Esophagus muscularis mucosa (tissue), 4 donors: ENCODE data around the gene RHBDF2. TPM values are rescaled to one million over a fixed set of nuclear protein-coding genes. Genes with fewer than 3 reads are reported as not detected.

Source experiments
- DNase-seq: peaks from one replicate; pipeline ENCODE4 v3.0.0-alpha.2; 2017; ENCODE audit errors: extremely low spot score
- H3K27ac ChIP-seq, 4 donors: fragments of 200-600 bp; sonication (generic); replicated peaks in 1 of 4; 1 replicate in 3 of 4; 2 replicates in 1 of 4; pipeline ENCODE4 v1.5.1; 2016 to 2019; ENCODE audit warnings: mild to moderate bottlenecking in 1 of 4
- H3K27me3 ChIP-seq, 4 donors: fragments of 200-600 bp; sonication (generic); one replicate each; pipeline versions ENCODE4 v1.5.1 to v1.6.0; 2016 to 2019
- H3K36me3 ChIP-seq, 4 donors: fragments of 200-600 bp; sonication (generic); one replicate each; pipeline ENCODE4 v1.5.1; 2016 to 2019
- H3K4me1 ChIP-seq, 4 donors: fragments of 200-600 bp; sonication (generic); one replicate each; pipeline ENCODE4 v1.5.1; 2016 to 2019
- H3K4me3 ChIP-seq, 4 donors: fragments of 200-600 bp; sonication (generic); 1 replicate in 2 of 4; 2 replicates in 2 of 4; pipeline ENCODE4 v1.5.1; 2016 to 2019; ENCODE audit warnings: mild to moderate bottlenecking in 4 of 4, moderate library complexity in 1 of 4
- H3K9me3 ChIP-seq, 4 donors: fragments of 200-600 bp; sonication (generic); 1 replicate in 3 of 4; 2 replicates in 1 of 4; pipeline ENCODE4 v1.5.1; 2016 to 2019
- EP300 ChIP-seq: sonication (generic); formaldehyde crosslinking; IDR thresholded peaks from one replicate; pipeline ENCODE4 v1.6.1; 2017; ENCODE audit warnings: antibody characterized with exemption
- POLR2A ChIP-seq: fragments of 450-650 bp; IDR thresholded peaks from one replicate; pipeline ENCODE4 v1.6.1; 2017; ENCODE audit warnings: antibody characterized with exemption, moderate library complexity, mild to moderate bottlenecking, low read depth
- POLR2AphosphoS5 ChIP-seq, 2 donors: sonication (generic); formaldehyde crosslinking; IDR thresholded peaks; one replicate each; pipeline ENCODE4 v1.6.1; 2017; ENCODE audit warnings: antibody characterized with exemption in 2 of 2
- WGBS: methylation state at CpG from one replicate; pipeline ENCODE4 v1.1.5; 2018; 5-methylcytosine and 5-hydroxymethylcytosine counted together
- intact Hi-C: fragments of 100-400 bp; cut with DNase I; formaldehyde crosslinking; loops from one replicate; pipeline ENCODE4 v1.15.1; 2023
- total RNA-seq, 4 donors: library from RNA; depleted of rRNA; stranded (reverse); fragments of >200 nt; gene quantifications; one replicate each; pipeline versions ENCODE4 v1.1.0 to v1.2.1, GENCODE V29; 2016
- TF ChIP-seq, protein P1 (sequence below), 3 experiments: fragments of 200-600 bp in 2 of 3; fragments of 450-650 bp in 1 of 3; sonication (generic) in 2 of 3; IDR thresholded peaks; one replicate each; pipeline ENCODE4 v1.5.1; 2017 to 2019; ENCODE audit warnings: antibody characterized with exemption in 3 of 3, mild to moderate bottlenecking in 2 of 3, moderate library complexity in 1 of 3

Gene RHBDF2
- total RNA-seq, 4 donors from 2014 or later, result 12.9 to 22.5 (median 15.4) TPM

- DNase-seq, result no peak
- intact Hi-C loops, result no loop called here
- Histone ChIP-seq H3K4me1 (peaks cover 14 to 47% (median 19%) of the 10 kb centered on the region in 4 donors), H3K9me3 (no peaks in the 10 kb centered on the region), H3K27me3 (no peaks in the 10 kb centered on the region), H3K4me3 (no peak overlapping the region), H3K27ac (peak overlapping the region in 2 of 4 donors; percentile 2 to 33), H3K36me3 (no peaks in the 10 kb centered on the region)
- WGBS, result 82% methylated on average over 8 of the region's 8 CpGs
- TF ChIP-seq POLR2AphosphoS5 (IDR thresholded peaks at IDR 0.05), result no peak
- TF ChIP-seq POLR2A, result no peak
- TF ChIP-seq EP300, result no peak
- TF ChIP-seq, protein P1, sequence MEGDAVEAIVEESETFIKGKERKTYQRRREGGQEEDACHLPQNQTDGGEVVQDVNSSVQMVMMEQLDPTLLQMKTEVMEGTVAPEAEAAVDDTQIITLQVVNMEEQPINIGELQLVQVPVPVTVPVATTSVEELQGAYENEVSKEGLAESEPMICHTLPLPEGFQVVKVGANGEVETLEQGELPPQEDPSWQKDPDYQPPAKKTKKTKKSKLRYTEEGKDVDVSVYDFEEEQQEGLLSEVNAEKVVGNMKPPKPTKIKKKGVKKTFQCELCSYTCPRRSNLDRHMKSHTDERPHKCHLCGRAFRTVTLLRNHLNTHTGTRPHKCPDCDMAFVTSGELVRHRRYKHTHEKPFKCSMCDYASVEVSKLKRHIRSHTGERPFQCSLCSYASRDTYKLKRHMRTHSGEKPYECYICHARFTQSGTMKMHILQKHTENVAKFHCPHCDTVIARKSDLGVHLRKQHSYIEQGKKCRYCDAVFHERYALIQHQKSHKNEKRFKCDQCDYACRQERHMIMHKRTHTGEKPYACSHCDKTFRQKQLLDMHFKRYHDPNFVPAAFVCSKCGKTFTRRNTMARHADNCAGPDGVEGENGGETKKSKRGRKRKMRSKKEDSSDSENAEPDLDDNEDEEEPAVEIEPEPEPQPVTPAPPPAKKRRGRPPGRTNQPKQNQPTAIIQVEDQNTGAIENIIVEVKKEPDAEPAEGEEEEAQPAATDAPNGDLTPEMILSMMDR (IDR thresholded peaks at IDR 0.05), result no peak
These were observed 73.6 kb downstream of the RHBDF2 start for GRCh38 chr17:76427501-76428231.

- H3K27ac ChIP-seq, result no peak overlapping the region
- H3K27me3 ChIP-seq, result no peaks in the 10 kb centered on the region
- H3K4me3 ChIP-seq, result no peak overlapping the region
These were observed 74.4 kb downstream of the RHBDF2 start for GRCh38 chr17:76426853-76427252.

DNA sequence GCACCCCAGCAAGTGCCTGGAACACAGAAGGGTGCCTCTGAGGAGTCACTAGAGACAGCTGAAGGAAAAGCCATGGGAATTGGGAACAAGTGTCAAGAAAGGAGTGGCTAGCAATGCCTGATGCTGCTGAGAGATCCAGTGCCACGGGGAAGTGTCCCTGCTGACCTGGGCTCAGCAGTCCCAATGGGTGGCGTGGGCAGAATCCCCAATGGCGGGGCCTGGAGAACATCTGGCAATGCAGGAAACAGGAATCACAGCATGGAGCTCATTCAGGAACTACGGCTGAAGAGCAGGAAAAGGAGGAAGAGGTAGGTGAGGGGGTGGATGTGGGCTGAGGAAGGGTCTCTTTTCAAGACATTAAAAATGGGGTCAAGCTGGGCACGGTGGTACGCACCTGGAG is 78.4 kb downstream of the RHBDF2 start:
- Histone ChIP-seq H3K27ac (no peak overlapping the region), H3K27me3 (no peaks in the 10 kb centered on the region), H3K9me3 (no peaks in the 10 kb centered on the region), H3K36me3 (no peaks in the 10 kb centered on the region), H3K4me3 (no peak overlapping the region), H3K4me1 (peaks cover 27 to 38% (median 30%) of the 10 kb centered on the region in 4 donors)
- intact Hi-C loops, result no loop called here
- 94% methylated on average over 6 of the region's 6 CpGs for WGBS
- no peak for DNase-seq
- TF ChIP-seq POLR2AphosphoS5 (IDR thresholded peaks at IDR 0.05) (no peak), POLR2A (no peak), EP300 (no peak)
- TF ChIP-seq, protein P1 (IDR thresholded peaks at IDR 0.05), result no peak

More at GRCh38 chr17:76426853-76427252, 74.4 kb downstream of the RHBDF2 start:
- H3K9me3 ChIP-seq, result no peaks in the 10 kb centered on the region
- 78% methylated on average over 3 of the region's 3 CpGs for WGBS
- no peak for DNase-seq
- no peaks in the 10 kb centered on the region for H3K36me3 ChIP-seq
- intact Hi-C loops, result no loop called here
- peaks cover 14 to 43% (median 17%) of the 10 kb centered on the region in 4 donors for H3K4me1 ChIP-seq
- TF ChIP-seq POLR2A (no peak), POLR2AphosphoS5 (IDR thresholded peaks at IDR 0.05) (no peak), EP300 (no peak)
- TF ChIP-seq, protein P1 (IDR thresholded peaks at IDR 0.05), result no peak

- intact Hi-C loops, result no loop called here
- Histone ChIP-seq H3K9me3 (no peaks in the 10 kb centered on the region), H3K36me3 (no peaks in the 10 kb centered on the region), H3K27ac (no peak overlapping the region), H3K4me1 (peaks cover 22 to 33% (median 25%) of the 10 kb centered on the region in 4 donors), H3K4me3 (no peak overlapping the region), H3K27me3 (no peaks in the 10 kb centered on the region)
- TF ChIP-seq, protein P1 (IDR thresholded peaks at IDR 0.05), result no peak
- no peak for TF ChIP-seq POLR2AphosphoS5 (IDR thresholded peaks at IDR 0.05)
- TF ChIP-seq EP300, result no peak
- no peak for TF ChIP-seq POLR2A
- WGBS, result 95% methylated on average over 8 of the region's 8 CpGs
- DNase-seq, result no peak
These were observed 78.8 kb downstream of the RHBDF2 start for GRCh38 chr17:76422406-76422805.

DNA sequence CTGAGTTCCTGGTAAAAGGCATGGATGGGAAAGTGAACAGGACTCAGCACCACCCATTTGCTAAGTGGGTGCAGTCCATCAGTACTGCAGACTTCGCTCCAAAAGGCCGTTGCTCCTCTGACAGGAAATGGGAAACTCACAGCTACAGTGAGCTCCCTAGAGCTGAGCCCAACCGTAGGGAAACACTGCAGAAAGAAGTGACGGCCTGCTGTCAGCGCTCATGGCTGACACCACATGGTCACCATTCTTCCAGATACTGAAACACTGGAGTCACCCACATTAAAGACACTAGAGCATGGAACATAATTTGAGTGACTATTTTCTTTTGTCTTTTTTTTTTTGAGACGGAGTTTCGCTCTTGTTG is 80.2 kb downstream of the RHBDF2 start:
- no peak overlapping the region for H3K27ac ChIP-seq
- intact Hi-C loops, result no loop called here
- no peak overlapping the region for H3K4me3 ChIP-seq
- no peaks in the 10 kb centered on the region for H3K27me3 ChIP-seq
- WGBS, result 56% methylated on average over 7 of the region's 7 CpGs
- no peaks in the 10 kb centered on the region for H3K36me3 ChIP-seq
- peaks cover 16 to 24% (median 22%) of the 10 kb centered on the region in 4 donors for H3K4me1 ChIP-seq
- H3K9me3 ChIP-seq, result no peaks in the 10 kb centered on the region
- no peak for DNase-seq
- TF ChIP-seq, protein P1 (IDR thresholded peaks at IDR 0.05), result no peak
- TF ChIP-seq POLR2AphosphoS5 (IDR thresholded peaks at IDR 0.05), result no peak
- no peak for TF ChIP-seq POLR2A
- TF ChIP-seq EP300, result no peak
